HG03432 (cell line): ENCODE measurements around the gene ARNT2.

ENCODE experiments used
- ATAC-seq: cut with Tn5 transposase; IDR thresholded peaks from one replicate; pipeline ENCODE4 v1.9.1; 2021; ENCODE audit warnings: mild to moderate bottlenecking, moderate library complexity; ENCODE audit not compliant: unreplicated experiment

Gene ARNT2

GRCh38 chr15:80569656-80570055, 165.5 kb downstream of the ARNT2 start:
- ATAC-seq, result no peak

GRCh38 chr15:80570553-80570952, 166.4 kb downstream of the ARNT2 start:
- no peak for ATAC-seq

GRCh38 chr15:80572337-80572736, 168.2 kb downstream of the ARNT2 start:
- no peak for ATAC-seq

GRCh38 chr15:80573606-80574005, 169.4 kb downstream of the ARNT2 start:
- ATAC-seq, result no peak

GRCh38 chr15:80574590-80574989, 170.4 kb downstream of the ARNT2 start:
- no peak for ATAC-seq

GRCh38 chr15:80576519-80577090, 172.4 kb downstream of the ARNT2 start:
- no peak for ATAC-seq

GRCh38 chr15:80577552-80578205, 173.5 kb downstream of the ARNT2 start:
- ATAC-seq, result no peak

GRCh38 chr15:80578206-80578595, 174.0 kb downstream of the ARNT2 start:
- no peak for ATAC-seq

GRCh38 chr15:80578871-80579270, 174.7 kb downstream of the ARNT2 start:
- no peak for ATAC-seq

GRCh38 chr15:80579611-80580010, 175.4 kb downstream of the ARNT2 start:
- ATAC-seq, result no peak

GRCh38 chr15:80580106-80580505, 175.9 kb downstream of the ARNT2 start:
- no peak for ATAC-seq

GRCh38 chr15:80580536-80581260, 176.5 kb downstream of the ARNT2 start:
- no peak for ATAC-seq

- no peak for ATAC-seq
These were observed 177.8 kb downstream of the ARNT2 start for GRCh38 chr15:80581976-80582375.

GRCh38 chr15:80582816-80583423, 178.7 kb downstream of the ARNT2 start:
- no peak for ATAC-seq

- no peak for ATAC-seq
These were observed 180.4 kb downstream of the ARNT2 start for GRCh38 chr15:80584561-80584964.

GRCh38 chr15:80584973-80585525, 180.9 kb downstream of the ARNT2 start:
- no peak for ATAC-seq

- ATAC-seq, result no peak
These were observed 181.4 kb downstream of the ARNT2 start for GRCh38 chr15:80585544-80586018.

GRCh38 chr15:80586161-80586560, 182.0 kb downstream of the ARNT2 start:
- no peak for ATAC-seq

- no peak for ATAC-seq
These were observed 182.8 kb downstream of the ARNT2 start for GRCh38 chr15:80587007-80587406.

GRCh38 chr15:80587816-80588456, 183.8 kb downstream of the ARNT2 start:
- no peak for ATAC-seq

GRCh38 chr15:80588801-80589200, 184.6 kb downstream of the ARNT2 start:
- ATAC-seq, result no peak
